ENCODE measurements around the gene LRRC32.

Gene LRRC32

GRCh38 chr11:76717816-76718215, 47.3 kb upstream of the LRRC32 start:
- Histone ChIP-seq H3K27me3 (ENCODE audit: insufficient read depth, low read length, poor library complexity, severe bottlenecking) (no peaks in the 10 kb centered on the region), H3K36me3 (ENCODE audit: insufficient read depth, low read length) (no peaks in the 10 kb centered on the region), H3K9me2 (replicated peaks; ENCODE audit: low read depth, low read length) (no peaks in the 10 kb centered on the region), H3K9me3 (ENCODE audit: insufficient read depth, low read depth, low read length) (no peaks in the 10 kb centered on the region), H3K4me3 (ENCODE audit: low read length, poor library complexity, severe bottlenecking) (no peak overlapping the region), H3K4me1 (ENCODE audit: insufficient read depth, low read length, poor library complexity, severe bottlenecking) (no peaks in the 10 kb centered on the region), H3F3A (ENCODE audit: low read depth) (no peaks in the 10 kb centered on the region), H2AFZ (ENCODE audit: low read length) (no peak overlapping the region), H3K4me2 (ENCODE audit: low read depth, low read length, poor library complexity, severe bottlenecking) (no peak overlapping the region), H4K20me1 (ENCODE audit: insufficient read depth, low read length, poor library complexity, severe bottlenecking) (no peaks in the 10 kb centered on the region), H3K79me2 (ENCODE audit: insufficient read depth, low read length) (no peaks in the 10 kb centered on the region), H3K9ac (ENCODE audit: low read depth, low read length, poor library complexity, severe bottlenecking) (no peak overlapping the region)
- no peak for TF ChIP-seq CTCF (conservative IDR thresholded peaks at IDR 0.05; ENCODE audit: low read length)
- no peak for TF ChIP-seq EZH2phosphoT487 (IDR thresholded peaks at IDR 0.05; ENCODE audit: borderline replicate concordance)

GRCh38 chr11:76717369-76717768, 46.8 kb upstream of the LRRC32 start:
- H3K9ac ChIP-seq (ENCODE audit: low read depth, low read length, poor library complexity, severe bottlenecking), result no peak overlapping the region
- no peaks in the 10 kb centered on the region for H3K27me3 ChIP-seq (ENCODE audit: insufficient read depth, low read length, poor library complexity, severe bottlenecking)
- no peak overlapping the region for H2AFZ ChIP-seq (ENCODE audit: low read length)
- no peak for TF ChIP-seq EZH2phosphoT487 (IDR thresholded peaks at IDR 0.05; ENCODE audit: borderline replicate concordance)
- no peak for TF ChIP-seq CTCF (conservative IDR thresholded peaks at IDR 0.05; ENCODE audit: low read length)
- H3K9me2 ChIP-seq (replicated peaks; ENCODE audit: low read depth, low read length), result no peaks in the 10 kb centered on the region
- H3K36me3 ChIP-seq (ENCODE audit: insufficient read depth, low read length), result no peaks in the 10 kb centered on the region
- no peaks in the 10 kb centered on the region for H3K4me1 ChIP-seq (ENCODE audit: insufficient read depth, low read length, poor library complexity, severe bottlenecking)
- no peak overlapping the region for H3K4me2 ChIP-seq (ENCODE audit: low read depth, low read length, poor library complexity, severe bottlenecking)
- H3F3A ChIP-seq (ENCODE audit: low read depth), result no peaks in the 10 kb centered on the region
- no peak overlapping the region for H3K4me3 ChIP-seq (ENCODE audit: low read length, poor library complexity, severe bottlenecking)
- no peaks in the 10 kb centered on the region for H3K9me3 ChIP-seq (ENCODE audit: insufficient read depth, low read depth, low read length)
- no peaks in the 10 kb centered on the region for H3K79me2 ChIP-seq (ENCODE audit: insufficient read depth, low read length)
- H4K20me1 ChIP-seq (ENCODE audit: insufficient read depth, low read length, poor library complexity, severe bottlenecking), result no peaks in the 10 kb centered on the region

- Histone ChIP-seq H3K9me3 (ENCODE audit: insufficient read depth, low read depth, low read length) (no peaks in the 10 kb centered on the region), H3K36me3 (ENCODE audit: insufficient read depth, low read length) (no peaks in the 10 kb centered on the region), H3K9ac (ENCODE audit: low read depth, low read length, poor library complexity, severe bottlenecking) (no peak overlapping the region), H3K27me3 (ENCODE audit: insufficient read depth, low read length, poor library complexity, severe bottlenecking) (no peaks in the 10 kb centered on the region), H3K4me2 (ENCODE audit: low read depth, low read length, poor library complexity, severe bottlenecking) (no peak overlapping the region), H4K20me1 (ENCODE audit: insufficient read depth, low read length, poor library complexity, severe bottlenecking) (no peaks in the 10 kb centered on the region), H3K79me2 (ENCODE audit: insufficient read depth, low read length) (no peaks in the 10 kb centered on the region), H3K4me1 (ENCODE audit: insufficient read depth, low read length, poor library complexity, severe bottlenecking) (no peaks in the 10 kb centered on the region), H3K9me2 (replicated peaks; ENCODE audit: low read depth, low read length) (no peaks in the 10 kb centered on the region), H2AFZ (ENCODE audit: low read length) (no peak overlapping the region), H3F3A (ENCODE audit: low read depth) (no peaks in the 10 kb centered on the region), H3K4me3 (ENCODE audit: low read length, poor library complexity, severe bottlenecking) (no peak overlapping the region)
- TF ChIP-seq CTCF (conservative IDR thresholded peaks at IDR 0.05; ENCODE audit: low read length) (no peak), EZH2phosphoT487 (IDR thresholded peaks at IDR 0.05; ENCODE audit: borderline replicate concordance) (no peak)
Observed at GRCh38 chr11:76716268-76716667, 45.7 kb upstream of the LRRC32 start.
